HepG2 (cell line): ENCODE measurements around the gene CIROP. TPM values are rescaled to one million over a fixed set of nuclear protein-coding genes. Genes with fewer than 3 reads are reported as not detected.

Experiments used
- ATF5 ChIP-seq: sonication (generic); formaldehyde crosslinking; IDR thresholded peaks from 2 replicates; pipeline ENCODE4 v1.4.0; 2020; ENCODE audit warnings: mild to moderate bottlenecking, low read depth, missing genetic modification reagents
- ATM ChIP-seq: fragments of 450-650 bp; IDR thresholded peaks from 2 replicates; pipeline ENCODE4 v1.7.1; 2017; ENCODE audit warnings: mild to moderate bottlenecking, borderline replicate concordance
- CREM ChIP-seq, 2 experiments: sonication (generic) in 1 of 2; formaldehyde crosslinking in 1 of 2; IDR thresholded peaks; 2 replicates each; pipeline versions ENCODE4 v1.4.0 to v1.6.1; 2016 to 2020; ENCODE audit warnings: antibody characterized with exemption in 1 of 2, mild to moderate bottlenecking in 1 of 2, missing genetic modification reagents in 1 of 2
- E2F5 ChIP-seq: sonication (generic); formaldehyde crosslinking; conservative IDR thresholded peaks from 2 replicates; pipeline ENCODE4 v1.4.0; 2020; ENCODE audit warnings: missing genetic modification reagents
- HINFP ChIP-seq: sonication (generic); formaldehyde crosslinking; IDR thresholded peaks from 2 replicates; pipeline ENCODE4 v1.4.0; 2020; ENCODE audit warnings: low read depth, mild to moderate bottlenecking, missing genetic modification reagents
- MIER2 ChIP-seq: IDR thresholded peaks from 2 replicates; pipeline ENCODE4 v1.6.1; 2016; ENCODE audit warnings: missing biosample characterization, missing genetic modification reagents
- PITX1 ChIP-seq: sonication (generic); formaldehyde crosslinking; IDR thresholded peaks from 2 replicates; pipeline ENCODE4 v1.5.1; 2020; ENCODE audit warnings: mild to moderate bottlenecking, missing genetic modification reagents
- POGZ ChIP-seq: sonication (generic); formaldehyde crosslinking; IDR thresholded peaks from 2 replicates; pipeline ENCODE4 v1.4.0; 2020; ENCODE audit warnings: mild to moderate bottlenecking, missing genetic modification reagents
- RBFOX2 ChIP-seq: fragments of 200-400 bp; formaldehyde crosslinking; IDR thresholded peaks from 2 replicates; pipeline ENCODE4 v1.6.1; 2017; ENCODE audit warnings: low read depth, mild to moderate bottlenecking, low read length
- SETDB1 ChIP-seq: sonication (generic); formaldehyde crosslinking; IDR thresholded peaks from 2 replicates; pipeline ENCODE4 v1.5.1; 2020; ENCODE audit warnings: missing genetic modification reagents, mild to moderate bottlenecking, borderline replicate concordance
- SMYD3 ChIP-seq: sonication (generic); formaldehyde crosslinking; IDR thresholded peaks from 2 replicates; pipeline ENCODE4 v1.8.1; 2023; ENCODE audit warnings: mild to moderate bottlenecking, missing genetic modification reagents
- STAT5B ChIP-seq: sonication (generic); formaldehyde crosslinking; IDR thresholded peaks from 2 replicates; pipeline ENCODE4 v1.4.0; 2020; ENCODE audit warnings: missing genetic modification reagents
- TARDBP ChIP-seq: sonication (generic); formaldehyde crosslinking; IDR thresholded peaks from 2 replicates; pipeline ENCODE4 v1.8.0; 2022; ENCODE audit warnings: mild to moderate bottlenecking, missing genetic modification reagents
- ZBTB2 ChIP-seq: sonication (generic); formaldehyde crosslinking; IDR thresholded peaks from 2 replicates; pipeline ENCODE4 v1.8.0; 2022; ENCODE audit warnings: low read depth, missing genetic modification reagents
- ZFP36L2 ChIP-seq: sonication (generic); formaldehyde crosslinking; IDR thresholded peaks from 2 replicates; pipeline ENCODE4 v1.4.0; 2020; ENCODE audit warnings: missing genetic modification reagents
- ZNF253 ChIP-seq: sonication (generic); formaldehyde crosslinking; IDR thresholded peaks from 2 replicates; pipeline ENCODE4 v1.8.0; 2022; ENCODE audit warnings: mild to moderate bottlenecking, missing genetic modification reagents, borderline replicate concordance
- ZNF382 ChIP-seq: sonication (generic); formaldehyde crosslinking; IDR thresholded peaks from 2 replicates; pipeline ENCODE4 v1.5.0; 2020; ENCODE audit warnings: missing genetic modification reagents, mild to moderate bottlenecking, borderline replicate concordance
- ZNF512 ChIP-seq: sonication (generic); formaldehyde crosslinking; IDR thresholded peaks from 2 replicates; pipeline ENCODE4 v1.4.0; 2020; ENCODE audit warnings: mild to moderate bottlenecking, missing genetic modification reagents
- ZNF670 ChIP-seq: sonication (generic); formaldehyde crosslinking; IDR thresholded peaks from 2 replicates; pipeline ENCODE4 v1.8.0; 2022; ENCODE audit warnings: mild to moderate bottlenecking, missing genetic modification reagents, borderline replicate concordance
- ZNF724P ChIP-seq: sonication (generic); formaldehyde crosslinking; IDR thresholded peaks from 2 replicates; pipeline ENCODE4 v1.8.0; 2022; ENCODE audit warnings: missing genetic modification reagents, borderline replicate concordance
- ZNF766 ChIP-seq: sonication (generic); formaldehyde crosslinking; IDR thresholded peaks from 2 replicates; pipeline ENCODE4 v1.5.0; 2020; ENCODE audit warnings: missing genetic modification reagents, borderline replicate concordance
- ZNF879 ChIP-seq: sonication (generic); formaldehyde crosslinking; IDR thresholded peaks from 2 replicates; pipeline ENCODE4 v1.8.1; 2023; ENCODE audit warnings: missing genetic modification reagents
- polyA plus RNA-seq, 8 experiments: library from polyadenylated mRNA; depleted of rRNA in 3 of 8; stranded (reverse) in 7 of 8; unstranded in 1 of 8; fragments of >200 nt; fragmentation: Illumina TruSeq in 4 of 8; extraction: Trizol in 4 of 8; gene quantifications; 2 replicates each; pipeline versions ENCODE4 v1.2.1 to v1.2.3, GENCODE V29; 2011 to 2016; ENCODE audit warnings: low read depth in 4 of 8, missing spikeins in 1 of 8, mixed read lengths in 1 of 8; ENCODE audit not compliant: insufficient read depth in 1 of 8
- total RNA-seq, 5 experiments: library from RNA; depleted of rRNA; stranded (reverse); fragments of >200 nt; fragmentation: Illumina TruSeq; extraction: Trizol; gene quantifications; 2 replicates each; pipeline ENCODE4 v1.2.3, GENCODE V29; 2016; ENCODE audit warnings: low read depth in 1 of 5

Gene CIROP
- total and polyA plus RNA-seq, 2 of the 13 experiments (the other 11 are each of a cell fraction or from before 2014, with no cell fraction given) = 0.07 TPM; not detected in 1

GRCh38 chr14:23091294-23092225 lies 13.2 kb downstream of the CIROP start (continued):
- no peak for TF ChIP-seq ATF5 (CRISPR knock-in tag)
- TF ChIP-seq ZNF879 = no peak
- no peak for TF ChIP-seq E2F5 (CRISPR knock-in tag)
- no peak for TF ChIP-seq ZBTB2 (CRISPR knock-in tag)
- TF ChIP-seq POGZ (CRISPR knock-in tag) = no peak
- no peak for TF ChIP-seq ZNF670
- peak; percentile 52; the same call in 1 of the 2 replicates for TF ChIP-seq RBFOX2
- no peak for TF ChIP-seq SETDB1 (CRISPR knock-in tag)
- no peak for TF ChIP-seq ATM
- no peak for TF ChIP-seq ZNF512
- TF ChIP-seq ZFP36L2 (CRISPR knock-in tag) = no peak
- no peak for TF ChIP-seq STAT5B
- no peak for TF ChIP-seq SMYD3
- no peak; the same call in 1 of the 2 replicates for TF ChIP-seq TARDBP (CRISPR knock-in tag)
- TF ChIP-seq HINFP (CRISPR knock-in tag) = no peak
- TF ChIP-seq ZNF253 = 0 out of 2 replicates have a peak, but pooled peaks have one; percentile 11
- no peak for TF ChIP-seq ZNF724P (CRISPR knock-in tag)
- no peak for TF ChIP-seq MIER2 (CRISPR knock-in tag)
- no peak for TF ChIP-seq CREM (IDR thresholded peaks at IDR 0.05)
- TF ChIP-seq CREM (CRISPR knock-in tag; IDR thresholded peaks at IDR 0.05) = no peak
- TF ChIP-seq ZNF766 (CRISPR knock-in tag) = no peak
- no peak for TF ChIP-seq PITX1
- TF ChIP-seq ZNF382 = no peak
